Measurements from ENCODE around the gene NFKBIB. TPM values are rescaled to one million over a fixed set of nuclear protein-coding genes. Genes with fewer than 3 reads are reported as not detected.
A peak's percentile ranks its signal among the peaks of the same experiment; 100 is the strongest.

NFKBIB gene
- total RNA-seq, 1 experiment from 2014 or later: 33.8 TPM

DNA sequence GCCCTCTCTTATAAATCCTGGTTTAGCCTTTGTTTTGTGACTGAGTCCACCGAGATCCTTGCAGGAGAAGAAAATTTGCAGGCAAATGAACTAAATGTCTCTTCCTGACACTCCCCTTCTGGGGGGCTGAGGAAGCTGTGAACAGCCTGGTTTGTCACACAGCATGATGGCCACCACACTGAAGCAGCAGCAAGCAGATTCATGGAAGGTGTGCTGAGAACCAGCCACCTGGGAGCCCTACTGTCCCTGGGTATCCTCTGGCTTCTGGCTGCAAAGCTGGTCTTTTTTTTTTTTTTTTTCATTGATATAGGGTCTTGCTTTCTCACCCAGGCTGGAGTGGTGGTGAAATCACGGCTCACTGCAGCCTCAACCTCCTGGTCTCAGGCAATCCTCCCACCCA, 42.2 kb downstream of the NFKBIB start:
- Mint-ChIP-seq H3K27ac (peak overlapping the region in 1 of 3 experiments; percentile 11; a peak in 1 of 7 replicates), H3K36me3 (ENCODE audit: insufficient read depth in 1 of 3, low read depth in 3 of 3) (peaks cover 10 to 23% (median 23%) of the 10 kb centered on the region in 3 experiments), H3K9me3 (no peaks in the 10 kb centered on the region; a peak in 1 of 5 replicates), H3K4me1 (peaks cover 4% of the 10 kb centered on the region in 2 experiments; a peak in 2 of 4 replicates), H3K27me3 (ENCODE audit: low read depth) (peaks cover 33% of the 10 kb centered on the region), H3K4me3 (no peak overlapping the region)
- no CpG with 5 or more reads among the region's 2 CpGs for WGBS (ENCODE audit: extremely low coverage, insufficient read length, low lambda C conversion rate)
- Histone ChIP-seq H2BK20ac (ENCODE audit: low read depth, low read length, poor library complexity, severe bottlenecking) (no peak overlapping the region), H3K23me2 (ENCODE audit: insufficient read length, low read depth, low read length, poor library complexity, severe bottlenecking) (no peaks in the 10 kb centered on the region), H3T11ph (ENCODE audit: low read length) (no peak overlapping the region), H3K56ac (ENCODE audit: insufficient read length, low read depth, low read length) (no peak overlapping the region), H2AK5ac (ENCODE audit: insufficient read length, low read length) (no peak overlapping the region), H3K14ac (ENCODE audit: insufficient read depth, low read length) (no peak overlapping the region), H4K20me1 (ENCODE audit: control insufficient read depth, insufficient read depth, insufficient read length) (no peaks in the 10 kb centered on the region), H2AFZ (ENCODE audit: low read length) (no peak overlapping the region), H4K8ac (replicated peaks; ENCODE audit: insufficient read length, low read depth, low read length) (no peak overlapping the region), H4K5ac (ENCODE audit: insufficient read length, low read depth, low read length) (no peak overlapping the region), H3K9ac (ENCODE audit: extremely low read depth, insufficient read length, low read length) (no peak overlapping the region), H3K79me2 (ENCODE audit: insufficient read depth, low read length) (no peaks in the 10 kb centered on the region), H3K27ac (ENCODE audit: insufficient read length, low read depth, low read length) (no peak overlapping the region), H3K27me3 (ENCODE audit: insufficient read depth, low read length) (no peaks in the 10 kb centered on the region), H2BK5ac (ENCODE audit: insufficient read length, low read length) (no peak overlapping the region), H2BK120ac (ENCODE audit: low read depth, low read length, poor library complexity, severe bottlenecking) (no peak overlapping the region), H3K4me2 (ENCODE audit: insufficient read depth, insufficient read length, low read length) (no peak overlapping the region), H4K91ac (ENCODE audit: insufficient read length, low read depth, low read length) (no peak overlapping the region), H3K9me3 (ENCODE audit: control insufficient read depth, low read depth, low read length) (no peaks in the 10 kb centered on the region), H3K4ac (ENCODE audit: low read depth, low read length) (no peak overlapping the region), H2BK15ac (ENCODE audit: low read depth, low read length) (no peak overlapping the region), H3K79me1 (ENCODE audit: insufficient read depth, low read depth, low read length, poor library complexity, severe bottlenecking) (no peaks in the 10 kb centered on the region), H3K18ac (ENCODE audit: insufficient read length, low read depth, low read length) (no peak overlapping the region), H3K4me1 (ENCODE audit: insufficient read depth, low read length) (no peaks in the 10 kb centered on the region), H2BK12ac (ENCODE audit: insufficient read length, low read depth, low read length) (no peak overlapping the region), H3K23ac (ENCODE audit: insufficient read length, low read depth, low read length) (no peak overlapping the region)
- no peak for DNase-seq
- TF ChIP-seq, protein P1, sequence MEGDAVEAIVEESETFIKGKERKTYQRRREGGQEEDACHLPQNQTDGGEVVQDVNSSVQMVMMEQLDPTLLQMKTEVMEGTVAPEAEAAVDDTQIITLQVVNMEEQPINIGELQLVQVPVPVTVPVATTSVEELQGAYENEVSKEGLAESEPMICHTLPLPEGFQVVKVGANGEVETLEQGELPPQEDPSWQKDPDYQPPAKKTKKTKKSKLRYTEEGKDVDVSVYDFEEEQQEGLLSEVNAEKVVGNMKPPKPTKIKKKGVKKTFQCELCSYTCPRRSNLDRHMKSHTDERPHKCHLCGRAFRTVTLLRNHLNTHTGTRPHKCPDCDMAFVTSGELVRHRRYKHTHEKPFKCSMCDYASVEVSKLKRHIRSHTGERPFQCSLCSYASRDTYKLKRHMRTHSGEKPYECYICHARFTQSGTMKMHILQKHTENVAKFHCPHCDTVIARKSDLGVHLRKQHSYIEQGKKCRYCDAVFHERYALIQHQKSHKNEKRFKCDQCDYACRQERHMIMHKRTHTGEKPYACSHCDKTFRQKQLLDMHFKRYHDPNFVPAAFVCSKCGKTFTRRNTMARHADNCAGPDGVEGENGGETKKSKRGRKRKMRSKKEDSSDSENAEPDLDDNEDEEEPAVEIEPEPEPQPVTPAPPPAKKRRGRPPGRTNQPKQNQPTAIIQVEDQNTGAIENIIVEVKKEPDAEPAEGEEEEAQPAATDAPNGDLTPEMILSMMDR (conservative IDR thresholded peaks at IDR 0.05): no peak
